Stimulated activated CD8-positive, alpha-beta memory T cell treated with anti-CD3 and anti-CD28 coated beads, Interleukin-7, amount 100 ng/mL, for 48 hours (primary cell): Measurements from ENCODE around the gene ZG16B.

Experiments
- DNase-seq, 2 donors: peaks; one replicate each; pipeline ENCODE4 v3.0.0-alpha.2; 2020; ENCODE audit warnings: low read depth in 1 of 2; ENCODE audit errors: extremely low read depth in 1 of 2

The ZG16B gene

GRCh38 chr16:2860826-2861567 is 30.9 kb downstream of the ZG16B start:
- DNase-seq: no peak

GRCh38 chr16:2865651-2866050 is 35.5 kb downstream of the ZG16B start:
- DNase-seq: no peak

DNA sequence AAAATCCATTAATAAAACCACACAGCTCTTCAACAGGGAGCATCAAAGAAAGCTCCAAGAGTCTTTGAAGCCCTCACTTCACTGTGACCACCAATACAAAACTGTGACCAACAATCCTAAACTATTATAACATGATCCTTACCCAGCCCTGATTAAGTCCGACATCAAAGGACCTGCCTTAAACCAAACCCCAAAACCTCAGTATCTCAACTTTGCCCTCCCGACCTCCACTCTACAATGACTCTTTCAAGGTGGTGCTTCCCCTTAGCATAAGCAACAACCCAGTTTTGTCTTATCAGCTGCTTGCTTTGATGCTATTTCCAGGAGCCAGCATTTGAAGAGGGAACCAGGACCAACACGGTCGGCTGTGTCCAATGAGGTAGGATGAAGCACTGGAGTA is 36.3 kb downstream of the ZG16B start:
- DNase-seq: no peak

DNA sequence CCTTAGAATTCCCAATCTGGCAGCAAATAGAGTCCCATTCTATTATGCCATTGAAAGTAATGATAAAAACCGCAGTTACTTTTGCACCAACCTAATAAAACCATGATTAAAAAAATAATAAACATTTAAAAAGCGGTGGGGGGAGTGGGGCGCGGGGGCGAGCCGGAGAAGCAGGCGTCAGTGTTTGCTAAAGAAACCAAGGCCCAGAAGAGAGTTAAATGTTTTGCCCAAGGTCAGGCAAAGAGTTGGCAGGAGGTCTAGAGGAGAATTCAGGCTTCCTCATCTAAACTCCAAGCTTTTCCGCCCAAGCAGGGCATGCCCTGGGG is 37.5 kb downstream of the ZG16B start:
- no peak for DNase-seq

GRCh38 chr16:2867987-2868789 is 38.1 kb downstream of the ZG16B start:
- DNase-seq: peak; percentile 91 to 95

- DNase-seq: no peak
These were observed 41.8 kb downstream of the ZG16B start for GRCh38 chr16:2871926-2872325.

GRCh38 chr16:2874032-2874911 is 44.2 kb downstream of the ZG16B start:
- no peak for DNase-seq

DNA sequence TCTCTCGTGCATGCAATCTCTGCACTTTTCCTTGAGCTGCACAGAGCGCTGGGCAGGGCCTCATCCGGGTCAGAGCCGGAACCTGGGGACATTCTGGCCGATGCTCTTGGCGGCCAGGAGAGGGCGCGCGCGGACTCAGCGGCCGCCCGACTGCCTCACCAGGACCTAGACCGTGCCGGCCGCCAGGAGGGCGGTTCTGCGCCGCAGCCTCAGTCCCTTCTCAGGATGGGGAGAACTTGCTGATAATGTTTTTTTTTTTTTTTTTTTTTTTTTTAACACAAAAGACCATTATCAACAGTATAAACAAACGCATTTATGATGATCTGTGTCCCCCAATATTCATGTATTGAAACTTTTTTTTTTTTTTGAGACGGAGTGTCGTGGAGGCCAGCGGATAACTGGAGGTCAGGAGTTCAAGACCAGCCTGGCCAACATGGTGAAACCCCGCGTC is 44.8 kb downstream of the ZG16B start:
- DNase-seq: peak; percentile 42 to 55

GRCh38 chr16:2879854-2880508 is 49.9 kb downstream of the ZG16B start:
- no peak for DNase-seq
